IMR-90 (cell line): ENCODE results near the gene GNA15. TPM values are rescaled to one million over a fixed set of nuclear protein-coding genes. Genes with fewer than 3 reads are reported as not detected.

Source experiments
- ATAC-seq: fragments of 200-7000 bp; cut with Tn5 transposase; 2 replicates; pipeline ENCODE4 v1.9.1; 2020; ENCODE audit warnings: low read depth, mild to moderate bottlenecking, moderate library complexity
- BruUV-seq: library from RNA; stranded (reverse); fragments of 400-500 nt; replicated peaks from 2 replicates; lab custom pipeline; 2021; lab: Mats Ljungman, UMichigan
- CTCF ChIA-PET: fragments of 300-600 bp; formaldehyde crosslinking; extraction: SDS; loops from one replicate; lab custom pipeline; 2021; ENCODE audit warnings: antibody characterized with exemption; lab: Yijun Ruan, JAX
- POLR2A ChIA-PET: fragments of 300-600 bp; sonication (Branson Sonifier 250); formaldehyde crosslinking; loops from one replicate; lab custom pipeline; 2022; ENCODE audit warnings: antibody characterized with exemption; ENCODE audit not compliant: unreplicated experiment; lab: Charles Lee
- DNase-seq: peaks from one replicate; pipeline ENCODE4 v3.0.0; 2013
- H2AFZ ChIP-seq: replicated peaks from 2 replicates; pipeline ENCODE3; 2013; ENCODE audit warnings: low read length, mild to moderate bottlenecking; ENCODE audit not compliant: poor library complexity
- H2AK5ac ChIP-seq: 2 replicates; pipeline ENCODE4 v1.6.1; 2013; ENCODE audit warnings: low read depth, low read length, inconsistent platforms
- H2AK9ac ChIP-seq: replicated peaks from 2 replicates; pipeline ENCODE3; 2013; ENCODE audit warnings: mild to moderate bottlenecking, low read depth, low read length, moderate library complexity; ENCODE audit not compliant: poor library complexity
- H2BK120ac ChIP-seq: 2 replicates; pipeline ENCODE4 v1.6.1; 2013; ENCODE audit warnings: low read depth, low read length, inconsistent platforms
- H2BK15ac ChIP-seq: 3 replicates; pipeline ENCODE4 v1.6.1; 2013; ENCODE audit warnings: low read depth, low read length, inconsistent platforms
- H2BK20ac ChIP-seq: 2 replicates; pipeline ENCODE4 v1.6.1; 2013; ENCODE audit warnings: low read depth, mild to moderate bottlenecking, inconsistent platforms, low read length, moderate library complexity
- H2BK5ac ChIP-seq: 2 replicates; pipeline ENCODE4 v1.6.1; 2013; ENCODE audit warnings: mild to moderate bottlenecking, low read depth, low read length, inconsistent platforms; ENCODE audit not compliant: poor library complexity, severe bottlenecking
- H3K14ac ChIP-seq: replicated peaks from 2 replicates; pipeline ENCODE4 v1.6.1; 2013; ENCODE audit warnings: low read depth, low read length, inconsistent platforms
- H3K18ac ChIP-seq: 2 replicates; pipeline ENCODE4 v1.6.1; 2013; ENCODE audit warnings: low read depth, low read length, control low read depth
- H3K23ac ChIP-seq: 2 replicates; pipeline ENCODE4 v1.6.1; 2013; ENCODE audit warnings: low read depth, low read length, inconsistent platforms
- H3K27ac ChIP-seq: 2 replicates; pipeline ENCODE4 v1.5.1; 2013; ENCODE audit warnings: mild to moderate bottlenecking, control low read depth, low read length; ENCODE audit not compliant: insufficient read depth
- H3K27me3 ChIP-seq: 2 replicates; pipeline ENCODE4 v1.6.1; 2013; ENCODE audit warnings: low read length; ENCODE audit not compliant: control insufficient read depth, insufficient read depth
- H3K36me3 ChIP-seq: 2 replicates; pipeline ENCODE4 v1.6.1; 2013; ENCODE audit warnings: low read length, mixed read lengths; ENCODE audit not compliant: control insufficient read depth, insufficient read depth
- H3K4ac ChIP-seq: 2 replicates; pipeline ENCODE4 v1.6.1; 2013; ENCODE audit warnings: low read depth, low read length, inconsistent platforms
- H3K4me1 ChIP-seq: 2 replicates; pipeline ENCODE4 v1.6.1; 2013; ENCODE audit warnings: low read length, mixed read lengths; ENCODE audit not compliant: control insufficient read depth, insufficient read depth
- H3K4me2 ChIP-seq: 2 replicates; pipeline ENCODE4 v1.6.1; 2013; ENCODE audit warnings: low read depth, mild to moderate bottlenecking, control low read depth, low read length, moderate library complexity
- H3K4me3 ChIP-seq: 2 replicates; pipeline ENCODE4 v1.5.1; 2013; ENCODE audit warnings: low read depth, mild to moderate bottlenecking, control low read depth, low read length, moderate library complexity; ENCODE audit not compliant: insufficient read depth
- H3K56ac ChIP-seq: 2 replicates; pipeline ENCODE4 v1.6.1; 2013; ENCODE audit warnings: low read length, inconsistent platforms; ENCODE audit not compliant: insufficient read depth; ENCODE audit errors: extremely low read depth
- H3K79me1 ChIP-seq, 2 experiments: 2 replicates each; pipeline ENCODE4 v1.6.1; 2013; ENCODE audit warnings: low read length in 2 of 2, inconsistent platforms in 1 of 2, low read depth in 1 of 2
- H3K9ac ChIP-seq: 2 replicates; pipeline ENCODE4 v1.6.1; 2013; ENCODE audit warnings: low read depth, low read length, control low read depth
- H3K9me1 ChIP-seq: 2 replicates; pipeline ENCODE4 v1.6.1; 2013; ENCODE audit warnings: low read length, inconsistent platforms; ENCODE audit not compliant: insufficient read depth
- H3K9me3 ChIP-seq: 2 replicates; pipeline ENCODE4 v1.6.1; 2013; ENCODE audit warnings: low read length; ENCODE audit not compliant: control insufficient read depth, insufficient read depth
- H4K20me1 ChIP-seq: 2 replicates; pipeline ENCODE4 v1.6.1; 2013; ENCODE audit warnings: low read length, inconsistent platforms; ENCODE audit not compliant: insufficient read depth
- H4K5ac ChIP-seq: 2 replicates; pipeline ENCODE4 v1.6.1; 2013; ENCODE audit warnings: mild to moderate bottlenecking, low read depth, low read length, control low read depth
- H4K8ac ChIP-seq, 2 experiments: 2 replicates each; pipeline ENCODE4 v1.6.1; 2013; ENCODE audit warnings: low read depth in 2 of 2, low read length in 2 of 2, control low read depth in 1 of 2, inconsistent platforms in 1 of 2
- H4K91ac ChIP-seq: 2 replicates; pipeline ENCODE4 v1.6.1; 2013; ENCODE audit warnings: low read depth, low read length, inconsistent platforms; ENCODE audit not compliant: insufficient read depth
- MAFK ChIP-seq: IDR thresholded peaks from 2 replicates; pipeline ENCODE4 v1.6.1; 2012; ENCODE audit warnings: low read depth, low read length, improper control_type of control experiment
- dilution Hi-C: fragments of 300-500 bp; cut with HindIII; formaldehyde crosslinking; loops from one replicate; pipeline ENCODE4 v1.14.3; 2018; ENCODE audit warnings: low sequenced_read_pairs; ENCODE audit not compliant: unreplicated experiment
- in situ Hi-C: fragments of 300-500 bp; cut with MboI; formaldehyde crosslinking; loops from 3 replicates; pipeline ENCODE4 v1.14.3; 2019; ENCODE audit warnings: low sequenced_read_pairs, inconsistent platforms, mixed read lengths
- intact Hi-C: fragments of 100-400 bp; cut with micrococcal nuclease; formaldehyde crosslinking; loops from 2 replicates; pipeline ENCODE4 v1.10.0; 2022
- polyA plus RNA-seq, 3 experiments: library from polyadenylated mRNA; depleted of rRNA; stranded (reverse); fragments of >200 nt; gene quantifications; 2 replicates each; pipeline ENCODE4 v1.2.3, GENCODE V29; 2012; ENCODE audit warnings: low replicate concordance in 1 of 3
- total RNA-seq: library from RNA; depleted of rRNA; stranded (reverse); fragments of >200 nt; gene quantifications from 2 replicates; pipeline ENCODE4 v1.2.3, GENCODE V29; 2012

Gene GNA15
- total and polyA plus RNA-seq, 2 of the 4 experiments (the other 2 are of a cell fraction) = 0.18 TPM; not detected in 1

DNA sequence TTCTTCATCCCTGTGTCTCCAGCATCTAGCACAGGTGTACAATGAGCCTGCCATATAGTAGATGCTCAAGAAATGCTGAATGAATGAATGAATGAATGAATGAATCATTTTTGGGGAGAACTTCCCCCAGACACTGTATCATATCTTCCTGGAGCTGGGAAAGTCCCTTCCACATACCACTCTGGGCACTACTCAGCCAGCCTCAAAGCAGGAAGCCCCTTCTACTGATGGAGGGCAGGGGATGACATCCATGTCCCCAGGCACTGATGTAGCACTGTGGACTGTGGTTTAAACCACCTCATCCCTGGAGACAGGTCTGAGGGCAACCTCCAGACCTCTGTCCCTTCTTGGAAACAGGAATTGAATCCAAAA, 4.8 kb downstream of the GNA15 start:
- ATAC-seq = no peak
- 0 out of 2 replicates have a peak overlapping the region, but pooled peaks have one; percentile 7 for H3K23ac ChIP-seq
- peak overlapping the region; percentile 15; the same call in 1 of the 2 replicates for H2AK5ac ChIP-seq
- peaks cover 6% of the 10 kb centered on the region; the same call in 1 of the 2 replicates for H3K9me1 ChIP-seq
- no peak overlapping the region for H2BK5ac ChIP-seq
- peak overlapping the region; percentile 34; the same call in 1 of the 3 replicates for H2BK15ac ChIP-seq
- H3K79me1 ChIP-seq = no peaks in the 10 kb centered on the region; a peak in 1 of 4 replicates
- peaks cover 3% of the 10 kb centered on the region; the same call in 1 of the 2 replicates for H3K9me3 ChIP-seq
- no peak overlapping the region for H4K91ac ChIP-seq
- H3K27ac ChIP-seq = no peak overlapping the region
- no peak overlapping the region for H3K4me3 ChIP-seq
- ChIA-PET CTCF (interaction anchor here (0.6 kb wide), 1 partner anchor 53 kb away, joined by 4 read pairs; no protein-coding TSS in a partner anchor), POLR2A (no interaction called here)
- H4K5ac ChIP-seq = no peak overlapping the region
- H2BK120ac ChIP-seq = peak overlapping the region; percentile 60
- H4K20me1 ChIP-seq = no peaks in the 10 kb centered on the region
- intact Hi-C loops = no loop called here
- TF ChIP-seq MAFK = no peak
- H3K4me2 ChIP-seq = no peak overlapping the region
- H2AK9ac ChIP-seq = no peak overlapping the region
- in situ Hi-C loops = no loop called here
- peak overlapping the region; percentile 26; the same call in 1 of the 2 replicates for H2BK20ac ChIP-seq
- H3K4me1 ChIP-seq = peaks cover 7% of the 10 kb centered on the region
- no peak overlapping the region for H3K14ac ChIP-seq
- no peak overlapping the region for H4K8ac ChIP-seq
- no peak overlapping the region for H3K18ac ChIP-seq
- DNase-seq = no peak
- 0 out of 2 replicates have a peak overlapping the region, but pooled peaks have one; percentile 29 for H3K4ac ChIP-seq
- no peaks in the 10 kb centered on the region for H3K36me3 ChIP-seq
- no peak overlapping the region for H3K56ac ChIP-seq
- H2AFZ ChIP-seq = no peak overlapping the region
- H3K9ac ChIP-seq = no peak overlapping the region
- no TSS peak for BruUV-seq
- dilution Hi-C loops = no loop called here
- H3K27me3 ChIP-seq = no peaks in the 10 kb centered on the region
